WERI-Rb-1 (cell line): ENCODE data around the gene NPHP4.

Experiments used
- DNase-seq: peaks from one replicate; pipeline ENCODE4 v3.0.0-alpha.2; 2020
- H3K27ac ChIP-seq: fragments of 250-450 bp; sonication (Bioruptor Pico); 2 replicates; pipeline ENCODE4 v1.5.1; 2020; ENCODE audit warnings: mild to moderate bottlenecking, moderate library complexity
- H3K27me3 ChIP-seq: fragments of 250-450 bp; sonication (Bioruptor Pico); 2 replicates; pipeline ENCODE4 v1.5.1; 2021; ENCODE audit warnings: mild to moderate bottlenecking, low read depth, moderate library complexity; ENCODE audit not compliant: insufficient read depth, severe bottlenecking
- H3K36me3 ChIP-seq: fragments of 250-450 bp; sonication (Bioruptor Pico); 2 replicates; pipeline ENCODE4 v1.5.1; 2020; ENCODE audit warnings: mild to moderate bottlenecking, moderate library complexity
- H3K4me3 ChIP-seq: 2 replicates; pipeline ENCODE4 v1.5.1; 2011; ENCODE audit warnings: low read depth, mild to moderate bottlenecking, control low read depth, low read length
- H3K9me3 ChIP-seq: fragments of 250-450 bp; sonication (Bioruptor Pico); 2 replicates; pipeline ENCODE4 v1.5.1; 2021; ENCODE audit warnings: mild to moderate bottlenecking, moderate library complexity; ENCODE audit not compliant: severe bottlenecking
- CTCF ChIP-seq: IDR thresholded peaks from 2 replicates; pipeline ENCODE4 v1.5.1; 2011; ENCODE audit warnings: low read depth, mild to moderate bottlenecking, control low read depth, inconsistent platforms, low read length

The NPHP4 gene

GRCh38 chr1:5911871-5912271, 80.4 kb downstream of the NPHP4 start:
- Histone ChIP-seq H3K4me3 (no peak overlapping the region), H3K27ac (no peak overlapping the region), H3K36me3 (peaks cover under 1% of the 10 kb centered on the region; the same call in 1 of the 2 replicates), H3K9me3 (no peaks in the 10 kb centered on the region), H3K27me3 (no peaks in the 10 kb centered on the region)
- no peak for TF ChIP-seq CTCF
- DNase-seq, result no peak

- no peak for DNase-seq
- TF ChIP-seq CTCF, result no peak
- H3K27ac ChIP-seq, result no peak overlapping the region
- no peaks in the 10 kb centered on the region for H3K9me3 ChIP-seq
- H3K36me3 ChIP-seq, result peaks cover 4% of the 10 kb centered on the region; the same call in 1 of the 2 replicates
- no peak overlapping the region for H3K4me3 ChIP-seq
- no peaks in the 10 kb centered on the region for H3K27me3 ChIP-seq
Observed at GRCh38 chr1:5911157-5911556, 81.1 kb downstream of the NPHP4 start.

GRCh38 chr1:5910666-5911065, 81.6 kb downstream of the NPHP4 start:
- H3K9me3 ChIP-seq, result no peaks in the 10 kb centered on the region
- H3K27me3 ChIP-seq, result no peaks in the 10 kb centered on the region
- no peak for TF ChIP-seq CTCF
- no peak overlapping the region for H3K4me3 ChIP-seq
- H3K27ac ChIP-seq, result no peak overlapping the region
- no peak for DNase-seq
- peaks cover 7% of the 10 kb centered on the region for H3K36me3 ChIP-seq

GRCh38 chr1:5910276-5910620, 82.0 kb downstream of the NPHP4 start:
- Histone ChIP-seq H3K9me3 (no peaks in the 10 kb centered on the region), H3K27me3 (no peaks in the 10 kb centered on the region), H3K4me3 (no peak overlapping the region), H3K36me3 (peaks cover 9% of the 10 kb centered on the region), H3K27ac (no peak overlapping the region)
- no peak for TF ChIP-seq CTCF
- no peak for DNase-seq

GRCh38 chr1:5909576-5910275, 82.5 kb downstream of the NPHP4 start:
- no peaks in the 10 kb centered on the region for H3K9me3 ChIP-seq
- TF ChIP-seq CTCF, result no peak
- no peaks in the 10 kb centered on the region for H3K27me3 ChIP-seq
- no peak for DNase-seq
- peaks cover 14% of the 10 kb centered on the region for H3K36me3 ChIP-seq
- no peak overlapping the region for H3K4me3 ChIP-seq
- no peak overlapping the region for H3K27ac ChIP-seq
